RWPE2 (cell line): ENCODE data around the gene RAD9A.

Experiments used
- ATAC-seq: fragments of 200-7000 bp; cut with Tn5 transposase; 3 replicates; pipeline ENCODE4 v1.9.1; 2021; ENCODE audit warnings: low read depth
- DNase-seq: peaks from one replicate; pipeline ENCODE4 v3.0.0-alpha.2; 2020; ENCODE audit warnings: low spot score
- H3K27ac ChIP-seq: fragments of 450-650 bp; 2 replicates; pipeline ENCODE4 v1.5.1; 2017; ENCODE audit warnings: mild to moderate bottlenecking; ENCODE audit not compliant: poor library complexity, severe bottlenecking
- H3K27me3 ChIP-seq: fragments of 250-450 bp; sonication (Bioruptor Pico); 2 replicates; pipeline ENCODE4 v1.5.1; 2021; ENCODE audit warnings: mild to moderate bottlenecking, moderate library complexity; ENCODE audit not compliant: insufficient read depth, poor library complexity, severe bottlenecking
- H3K36me3 ChIP-seq: fragments of 250-450 bp; sonication (Bioruptor Pico); 2 replicates; pipeline ENCODE4 v1.5.1; 2020; ENCODE audit warnings: low read depth, mild to moderate bottlenecking, moderate library complexity
- H3K4me1 ChIP-seq: fragments of 250-450 bp; sonication (Bioruptor Pico); 2 replicates; pipeline ENCODE4 v1.5.1; 2021; ENCODE audit warnings: mild to moderate bottlenecking, moderate library complexity; ENCODE audit not compliant: insufficient read depth, poor library complexity, severe bottlenecking
- H3K4me3 ChIP-seq: fragments of 250-450 bp; sonication (Bioruptor Pico); 2 replicates; pipeline ENCODE4 v1.5.1; 2021; ENCODE audit warnings: mild to moderate bottlenecking, moderate library complexity; ENCODE audit not compliant: severe bottlenecking
- H3K9me3 ChIP-seq: fragments of 250-450 bp; sonication (Bioruptor Pico); 2 replicates; pipeline ENCODE4 v1.5.1; 2021; ENCODE audit warnings: mild to moderate bottlenecking, moderate library complexity; ENCODE audit not compliant: severe bottlenecking
- CTCF ChIP-seq: fragments of 450-650 bp; IDR thresholded peaks from one replicate; pipeline ENCODE4 v1.5.1; 2017; ENCODE audit warnings: mild to moderate bottlenecking, moderate library complexity; ENCODE audit not compliant: poor library complexity, severe bottlenecking

The RAD9A gene

GRCh38 chr11:67407688-67408163 lies 15.9 kb downstream of the RAD9A start:
- Histone ChIP-seq H3K4me3 (no peak overlapping the region), H3K9me3 (no peaks in the 10 kb centered on the region), H3K4me1 (no peaks in the 10 kb centered on the region), H3K36me3 (no peaks in the 10 kb centered on the region), H3K27ac (no peak overlapping the region), H3K27me3 (no peaks in the 10 kb centered on the region)
- DNase-seq (no peak), ATAC-seq (no peak)
- no peak for TF ChIP-seq CTCF

- ATAC-seq (no peak), DNase-seq (no peak)
- H3K36me3 ChIP-seq: no peaks in the 10 kb centered on the region
- no peaks in the 10 kb centered on the region for H3K9me3 ChIP-seq
- H3K27me3 ChIP-seq: no peaks in the 10 kb centered on the region
- no peak overlapping the region for H3K27ac ChIP-seq
- no peaks in the 10 kb centered on the region for H3K4me1 ChIP-seq
- no peak for TF ChIP-seq CTCF
- no peak overlapping the region for H3K4me3 ChIP-seq
Observed at GRCh38 chr11:67408437-67409200, 16.8 kb downstream of the RAD9A start.

GRCh38 chr11:67409261-67409666 lies 17.5 kb downstream of the RAD9A start:
- no peaks in the 10 kb centered on the region for H3K4me1 ChIP-seq
- no peaks in the 10 kb centered on the region for H3K36me3 ChIP-seq
- H3K4me3 ChIP-seq: no peak overlapping the region
- H3K27ac ChIP-seq: no peak overlapping the region
- ATAC-seq (no peak), DNase-seq (no peak)
- no peaks in the 10 kb centered on the region for H3K9me3 ChIP-seq
- TF ChIP-seq CTCF: no peak
- H3K27me3 ChIP-seq: no peaks in the 10 kb centered on the region

GRCh38 chr11:67409781-67410368 lies 18.1 kb downstream of the RAD9A start:
- Histone ChIP-seq H3K9me3 (no peaks in the 10 kb centered on the region), H3K27me3 (no peaks in the 10 kb centered on the region), H3K36me3 (no peaks in the 10 kb centered on the region), H3K27ac (no peak overlapping the region), H3K4me1 (no peaks in the 10 kb centered on the region), H3K4me3 (no peak overlapping the region)
- DNase-seq: no peak
- ATAC-seq: no peak
- no peak for TF ChIP-seq CTCF

GRCh38 chr11:67410369-67410831 lies 18.6 kb downstream of the RAD9A start:
- TF ChIP-seq CTCF: no peak
- H3K27ac ChIP-seq: no peak overlapping the region
- H3K27me3 ChIP-seq: no peaks in the 10 kb centered on the region
- DNase-seq (no peak), ATAC-seq (no peak)
- H3K9me3 ChIP-seq: no peaks in the 10 kb centered on the region
- H3K4me1 ChIP-seq: no peaks in the 10 kb centered on the region
- H3K4me3 ChIP-seq: no peak overlapping the region
- H3K36me3 ChIP-seq: no peaks in the 10 kb centered on the region
